GM19351 (cell line): ENCODE results near the gene BMAL1.

ENCODE experiments used
- ATAC-seq: cut with Tn5 transposase; IDR thresholded peaks from one replicate; pipeline ENCODE4 v1.9.1; 2021; ENCODE audit warnings: mild to moderate bottlenecking, moderate library complexity; ENCODE audit not compliant: unreplicated experiment

Gene BMAL1

DNA sequence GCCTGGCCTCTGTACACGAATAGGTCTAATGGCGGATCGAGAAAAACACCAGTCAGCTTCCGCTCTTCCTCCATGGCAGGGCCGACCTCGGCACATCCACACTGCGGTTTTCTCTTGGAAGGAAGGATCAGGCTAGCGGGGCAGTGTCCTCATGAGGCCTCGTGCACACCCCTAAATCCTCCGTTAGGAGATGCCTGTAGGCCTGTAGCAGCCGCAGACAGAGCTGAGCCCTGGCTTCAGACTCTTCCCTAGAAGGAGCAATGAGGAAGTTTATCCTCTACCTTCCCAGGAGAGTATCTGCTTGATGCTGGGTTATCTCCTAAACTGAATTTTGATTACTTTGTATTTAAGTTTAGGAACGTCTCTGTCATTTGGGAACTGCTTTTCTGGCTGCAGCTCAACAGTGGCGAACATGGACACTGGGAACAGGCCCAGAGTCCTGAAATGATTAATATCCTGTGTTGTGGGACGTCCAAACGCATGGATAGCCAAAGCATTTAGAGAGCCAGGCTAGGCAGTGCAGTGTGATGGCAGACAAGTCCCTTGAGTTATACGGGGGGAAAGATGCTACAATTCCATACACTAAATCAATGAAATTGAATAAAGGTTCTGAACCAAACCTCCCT, 16.5 kb upstream of the BMAL1 start:
- ATAC-seq = no peak

DNA sequence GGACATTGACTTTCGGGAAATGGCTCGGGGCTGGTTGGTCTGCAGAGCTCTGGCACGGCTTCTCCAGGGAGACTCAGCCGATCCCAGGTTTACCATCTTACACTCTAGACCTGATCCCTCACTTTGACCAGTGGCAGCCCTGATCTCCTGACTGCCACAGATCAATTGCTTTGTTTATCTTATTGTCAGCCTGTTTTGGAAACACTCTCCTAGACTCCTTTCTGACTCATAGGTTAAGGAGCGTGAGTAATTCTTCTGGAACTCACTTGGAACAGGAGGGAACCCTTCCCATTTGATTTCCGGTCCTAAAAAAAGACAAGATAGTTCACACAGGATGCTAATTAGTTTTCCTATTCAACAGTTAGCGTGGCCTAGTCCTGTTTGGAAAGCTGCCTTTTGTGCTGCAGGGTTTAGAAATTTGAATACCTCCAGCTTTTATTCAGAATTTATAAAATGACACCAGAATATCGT, 16.0 kb upstream of the BMAL1 start:
- ATAC-seq = no peak

DNA sequence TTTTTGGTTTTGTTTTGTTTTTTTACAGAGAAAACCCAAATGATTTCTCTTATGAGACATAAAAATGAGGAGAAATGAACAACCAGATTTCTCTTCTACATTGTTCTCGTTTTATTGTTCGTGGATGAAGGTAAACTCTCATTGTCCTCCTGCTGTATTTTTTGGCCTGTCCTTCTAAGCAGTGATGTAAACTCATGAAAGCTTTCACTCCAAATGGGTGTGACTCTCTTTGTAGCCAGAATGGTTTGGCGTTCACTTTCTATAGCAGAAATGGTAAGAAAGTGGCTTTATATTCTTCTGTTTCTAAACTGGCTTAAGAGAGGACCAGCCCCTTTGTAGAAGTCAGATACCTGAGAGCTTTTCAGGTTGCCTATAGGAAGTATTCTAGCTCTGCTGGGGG, 15.5 kb upstream of the BMAL1 start:
- no peak for ATAC-seq

- ATAC-seq = no peak
These were observed 8.8 kb upstream of the BMAL1 start for GRCh38 chr11:13268791-13269190.

- ATAC-seq = no peak
These were observed 7.8 kb upstream of the BMAL1 start for GRCh38 chr11:13269775-13270174.

DNA sequence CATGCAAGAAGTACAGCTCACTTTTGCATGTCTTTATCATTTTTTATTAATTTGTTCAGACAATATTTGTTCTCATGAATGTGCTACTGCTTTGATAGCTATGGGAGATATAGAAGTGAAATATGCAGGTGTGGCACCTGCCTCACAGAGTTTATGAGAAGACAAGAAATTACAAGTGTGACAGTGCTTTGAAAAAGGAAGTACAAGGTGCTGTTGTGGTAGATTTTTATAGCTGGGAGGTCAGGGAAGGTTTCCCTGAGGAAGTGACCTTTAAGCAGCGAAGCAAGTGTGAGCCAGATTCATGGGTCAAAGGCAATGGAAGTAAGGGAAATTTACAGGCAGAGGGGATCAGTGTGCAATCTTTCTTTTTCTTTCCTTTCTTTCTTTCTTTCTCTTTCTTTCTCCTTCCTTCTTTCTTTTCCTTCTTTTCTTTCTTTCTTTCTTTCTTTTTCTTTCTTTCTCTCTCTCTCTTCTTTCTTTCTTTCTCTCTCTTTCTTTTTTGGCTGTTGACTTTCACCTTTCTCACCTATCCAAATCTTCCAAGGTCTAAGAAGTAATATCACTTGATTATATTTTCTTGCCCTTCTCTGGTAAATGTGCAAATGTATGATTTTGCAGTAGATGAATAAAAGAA, 6.4 kb upstream of the BMAL1 start:
- ATAC-seq = no peak

DNA sequence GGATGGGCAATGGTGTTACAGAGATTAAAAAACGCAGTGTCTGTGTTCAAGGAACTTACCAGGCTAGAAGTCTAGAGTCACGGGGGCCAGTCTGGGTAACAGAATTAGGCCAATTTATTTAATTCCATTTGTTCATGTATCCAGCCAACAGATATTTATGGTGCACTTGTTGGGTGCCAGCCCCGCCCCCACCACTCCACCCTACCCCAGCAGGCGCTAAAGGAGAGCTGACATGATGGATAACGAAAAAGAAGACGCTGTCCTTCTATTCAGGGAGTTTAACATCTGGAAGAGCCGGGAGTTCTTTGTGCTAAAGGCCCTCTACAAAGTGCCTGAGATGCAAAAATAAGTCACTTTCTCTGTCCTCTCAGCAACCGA, 1.1 kb upstream of the BMAL1 start:
- no peak for ATAC-seq

- ATAC-seq = peak; percentile 87
These were observed 490 bp upstream of the BMAL1 start for GRCh38 chr11:13276832-13277767.

DNA sequence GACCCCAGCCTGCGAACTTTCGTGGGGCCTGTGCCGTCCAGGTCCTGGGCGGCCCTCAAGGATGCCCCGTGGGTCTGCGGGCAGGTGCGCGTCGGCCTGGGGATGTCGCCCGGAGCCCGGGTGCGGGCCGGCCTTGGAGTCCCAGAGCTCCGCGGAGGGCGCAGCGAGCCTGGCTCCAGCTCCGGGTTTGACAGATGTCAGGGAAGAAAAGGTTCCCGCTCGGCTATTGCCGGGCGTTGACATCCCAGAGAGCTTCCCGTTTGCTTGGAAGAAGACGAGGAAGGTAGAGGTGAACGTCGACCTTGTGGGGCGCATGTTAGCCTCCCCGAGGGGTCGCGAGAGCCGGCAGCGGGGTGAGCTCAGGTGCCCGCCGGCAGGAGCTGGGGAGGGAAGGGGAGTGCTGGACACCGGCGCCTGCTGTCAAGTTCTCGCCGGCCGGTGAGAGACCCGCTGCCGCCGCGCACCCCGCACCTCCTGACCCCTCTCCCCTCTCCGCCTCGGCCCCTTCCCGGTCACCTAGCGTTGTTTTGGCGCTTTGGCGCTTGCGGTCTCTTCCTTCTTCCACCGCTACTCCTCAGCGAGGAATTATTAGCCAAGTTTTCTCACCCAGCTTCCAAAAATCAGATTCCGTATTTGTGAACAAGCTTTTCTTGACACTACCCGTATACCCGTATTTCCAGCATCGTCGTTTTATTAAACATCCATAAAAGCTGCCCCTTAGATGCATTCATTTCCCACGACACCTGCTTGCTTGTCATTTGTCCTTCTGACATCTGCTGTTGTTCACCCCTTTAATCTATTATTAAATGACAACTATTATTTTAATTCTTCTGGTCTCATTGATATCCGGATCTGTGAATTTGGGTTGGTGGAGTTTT, 1.3 kb downstream of the BMAL1 start:
- ATAC-seq = no peak

DNA sequence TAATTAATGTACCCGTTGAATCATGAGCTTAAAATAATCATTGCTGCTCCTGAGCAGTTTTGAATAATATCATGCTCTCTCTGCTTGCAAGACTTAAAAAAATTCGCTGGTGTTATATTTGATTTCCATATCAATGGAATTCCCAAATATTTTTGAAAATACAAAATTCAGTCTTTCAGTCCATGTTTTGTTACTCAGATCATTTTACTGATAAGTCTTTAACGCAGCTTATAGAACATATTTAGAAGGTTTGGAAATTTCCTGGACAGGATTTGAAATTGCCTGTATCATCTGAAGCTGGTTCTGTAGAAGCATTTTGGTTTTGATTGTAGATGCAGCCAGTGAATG, 1.9 kb downstream of the BMAL1 start:
- ATAC-seq = no peak

DNA sequence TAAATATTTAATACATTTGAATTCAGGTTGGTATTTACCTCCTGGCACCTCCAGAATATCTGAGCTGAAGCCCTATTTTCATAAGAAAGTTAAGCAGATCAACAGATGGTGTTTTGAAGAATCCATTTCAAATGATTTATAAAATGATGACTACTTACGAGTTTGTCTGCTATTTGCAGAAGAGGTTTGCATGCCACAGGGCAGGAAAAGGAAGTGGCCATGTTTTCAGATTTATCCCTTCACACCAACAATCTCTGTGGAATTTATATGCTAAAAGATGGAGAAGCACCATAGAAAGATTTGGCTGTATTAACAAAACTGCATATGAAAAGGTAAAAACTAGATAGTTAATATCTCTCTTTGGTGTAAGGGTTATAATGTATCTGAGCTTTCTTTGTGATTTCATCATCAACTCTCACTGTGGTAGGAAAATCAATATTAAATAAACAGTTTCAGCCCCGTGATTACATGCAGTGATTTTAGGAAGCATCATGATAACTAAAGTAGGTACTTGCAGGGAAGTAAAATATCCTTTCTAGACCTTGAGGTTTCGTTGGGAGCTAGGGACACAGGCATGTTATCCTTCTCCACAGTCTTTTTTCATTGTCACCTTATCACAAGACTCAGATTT, 2.6 kb downstream of the BMAL1 start:
- ATAC-seq = no peak

- ATAC-seq = no peak
These were observed 3.2 kb downstream of the BMAL1 start for GRCh38 chr11:13280777-13281176.

- ATAC-seq = no peak
These were observed 6.0 kb downstream of the BMAL1 start for GRCh38 chr11:13283636-13284035.

DNA sequence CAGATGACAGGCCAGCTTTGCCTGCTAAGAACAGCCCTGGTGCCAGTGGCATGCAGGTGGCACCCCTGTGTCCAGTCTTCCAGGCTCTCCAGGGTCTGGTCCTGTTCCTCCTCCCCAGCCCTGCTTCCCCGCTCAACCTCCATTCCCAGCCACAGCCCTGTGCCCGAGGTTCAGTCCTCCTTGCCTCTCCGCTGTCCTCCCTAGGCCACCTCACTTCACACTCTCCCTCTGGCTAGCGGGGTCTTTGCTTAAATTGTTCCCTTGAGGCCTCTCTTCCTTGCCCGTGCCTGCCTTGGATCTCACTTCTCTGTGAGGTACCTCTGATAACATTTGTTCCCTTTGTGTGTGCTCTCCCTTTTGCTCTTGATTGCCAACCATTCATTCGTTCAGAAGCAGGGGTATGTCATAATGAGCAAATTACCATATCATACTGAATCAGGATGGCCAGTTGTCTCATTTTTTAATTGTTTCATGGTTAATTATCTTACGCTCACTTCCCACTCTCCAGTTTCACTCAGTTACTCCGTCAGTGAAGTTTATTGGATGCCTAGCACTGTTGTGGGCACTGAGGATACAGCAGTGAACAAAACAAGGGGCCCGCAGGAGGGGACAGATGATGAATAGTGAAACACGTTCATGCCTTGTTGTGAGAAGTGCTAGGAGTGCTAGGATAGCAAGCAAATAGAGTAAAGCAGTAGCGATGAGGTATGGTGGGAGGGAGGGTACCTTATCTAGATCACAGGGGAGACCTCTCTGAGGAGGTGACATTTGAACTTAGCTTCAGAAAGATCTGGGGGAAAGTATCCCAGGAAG, 7.4 kb downstream of the BMAL1 start:
- no peak for ATAC-seq

DNA sequence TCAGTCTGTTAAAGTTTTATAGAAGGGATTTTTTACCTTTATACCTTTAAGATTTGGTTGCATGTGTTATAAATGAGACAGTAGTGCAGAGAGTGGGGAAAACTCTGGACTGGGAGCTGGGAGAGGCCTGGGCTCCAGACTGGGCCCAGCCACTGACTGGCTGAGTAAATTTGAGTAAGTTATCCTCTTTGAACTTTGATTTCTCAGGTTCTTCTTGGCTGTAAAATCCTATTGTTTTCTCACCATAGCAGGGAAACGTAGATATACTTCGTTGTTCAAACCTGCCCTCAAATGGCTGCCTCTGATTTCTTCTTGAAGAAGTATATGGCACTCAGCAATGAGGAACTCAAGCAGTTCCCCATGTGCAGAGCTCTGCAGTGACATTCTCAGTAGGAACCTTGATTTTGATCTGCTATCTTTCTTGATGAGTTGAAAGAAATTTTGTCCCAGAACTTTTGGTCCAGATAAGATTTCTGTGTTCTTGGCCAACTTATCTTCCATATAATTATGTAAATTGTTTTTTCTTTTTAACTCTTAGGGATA, 8.8 kb downstream of the BMAL1 start:
- ATAC-seq = no peak

- ATAC-seq = no peak
These were observed 9.4 kb downstream of the BMAL1 start for GRCh38 chr11:13287036-13287435.

DNA sequence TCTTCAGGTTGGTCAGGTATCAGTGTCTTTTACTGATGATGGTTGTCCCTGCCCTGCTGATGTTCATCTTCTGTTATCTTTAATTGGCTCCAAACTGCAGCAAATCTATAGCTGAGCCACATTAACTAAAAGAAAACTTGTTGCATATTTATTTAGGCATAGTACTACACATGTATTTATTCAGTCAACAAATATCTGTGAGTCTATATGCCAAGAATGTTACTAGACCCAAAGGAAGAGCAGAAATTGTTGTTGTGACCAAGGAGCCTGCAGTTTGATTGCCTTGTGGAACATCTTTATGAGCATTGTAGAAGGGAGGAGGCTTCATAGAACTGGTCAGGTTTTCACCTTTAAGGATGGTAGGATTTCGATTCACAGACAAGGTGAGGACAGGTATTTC, 10.1 kb downstream of the BMAL1 start:
- ATAC-seq = no peak

- ATAC-seq = no peak
These were observed 10.9 kb downstream of the BMAL1 start for GRCh38 chr11:13288375-13289029.

GRCh38 chr11:13289081-13289480, 11.5 kb downstream of the BMAL1 start:
- no peak for ATAC-seq
